Liver (tissue), 9 donors: ENCODE data around the gene FTO. TPM values are rescaled to one million over a fixed set of nuclear protein-coding genes. Genes with fewer than 3 reads are reported as not detected.

Experiments used
- DNase-seq: peaks from one replicate; pipeline ENCODE4 v3.0.0-alpha.2; 2017; ENCODE audit warnings: low spot score
- H3K27ac ChIP-seq, 2 donors: one replicate each; pipeline ENCODE4 v1.7.0; 2013; ENCODE audit warnings: inconsistent platforms in 2 of 2, low read length in 2 of 2, control low read depth in 1 of 2, low read depth in 1 of 2, mild to moderate bottlenecking in 1 of 2
- H3K27me3 ChIP-seq, 4 donors: one replicate each; pipeline versions ENCODE4 v1.6.1 to v1.7.0; 2013; ENCODE audit warnings: low read length in 3 of 4, inconsistent platforms in 1 of 4, mild to moderate bottlenecking in 1 of 4, moderate library complexity in 1 of 4; ENCODE audit not compliant: control insufficient read depth in 4 of 4, insufficient read depth in 4 of 4
- H3K36me3 ChIP-seq, 4 donors: one replicate each; pipeline versions ENCODE4 v1.6.1 to v1.7.0; 2013; ENCODE audit warnings: low read length in 3 of 4, mild to moderate bottlenecking in 3 of 4, low read depth in 1 of 4, moderate library complexity in 1 of 4; ENCODE audit not compliant: control insufficient read depth in 4 of 4, insufficient read depth in 3 of 4
- H3K4me1 ChIP-seq, 4 donors: one replicate each; pipeline versions ENCODE4 v1.6.1 to v1.7.0; 2013; ENCODE audit warnings: low read length in 3 of 4, mild to moderate bottlenecking in 3 of 4, moderate library complexity in 1 of 4; ENCODE audit not compliant: control insufficient read depth in 4 of 4, insufficient read depth in 4 of 4
- H3K4me3 ChIP-seq, 3 donors: one replicate each; pipeline versions ENCODE4 v1.6.1 to v1.7.0; 2013; ENCODE audit warnings: low read length in 3 of 3, control low read depth in 1 of 3, low read depth in 1 of 3, mild to moderate bottlenecking in 1 of 3
- H3K9ac ChIP-seq, 2 donors: one replicate each; pipeline ENCODE4 v1.7.0; 2013; ENCODE audit warnings: low read length in 2 of 2, mild to moderate bottlenecking in 2 of 2, moderate library complexity in 2 of 2, control low read depth in 1 of 2, low read depth in 1 of 2
- H3K9me3 ChIP-seq, 4 donors: one replicate each; pipeline versions ENCODE4 v1.6.1 to v1.7.0; 2013; ENCODE audit warnings: low read length in 3 of 4; ENCODE audit not compliant: control insufficient read depth in 4 of 4
- EGR1 ChIP-seq, 2 donors: IDR thresholded peaks; 2 replicates each; pipeline ENCODE4 v1.6.1; 2016 to 2018; ENCODE audit warnings: antibody characterized with exemption in 2 of 2, low read depth in 2 of 2
- FOXA2 ChIP-seq: IDR thresholded peaks from 2 replicates; pipeline ENCODE4 v1.6.1; 2016; ENCODE audit warnings: antibody characterized with exemption
- GABPA ChIP-seq, 2 donors: IDR thresholded peaks in 1 of 2; conservative IDR thresholded peaks in 1 of 2; 2 replicates each; pipeline ENCODE4 v1.6.1; 2016; ENCODE audit warnings: antibody characterized with exemption in 2 of 2, mild to moderate bottlenecking in 1 of 2, moderate library complexity in 1 of 2
- HNF4G ChIP-seq: IDR thresholded peaks from 2 replicates; pipeline ENCODE4 v1.6.1; 2016; ENCODE audit warnings: antibody characterized with exemption
- NR2F2 ChIP-seq: IDR thresholded peaks from 2 replicates; pipeline ENCODE4 v1.6.1; 2016; ENCODE audit warnings: antibody characterized with exemption
- TAF1 ChIP-seq: conservative IDR thresholded peaks from 2 replicates; pipeline ENCODE4 v1.6.1; 2016; ENCODE audit warnings: antibody characterized with exemption, mild to moderate bottlenecking
- YY1 ChIP-seq: IDR thresholded peaks from 2 replicates; pipeline ENCODE4 v1.6.1; 2016; ENCODE audit warnings: antibody characterized with exemption, mild to moderate bottlenecking
- WGBS: extraction: QIAGEN DNeasy Blood & Tissue Kit; methylation state at CpG from one replicate; pipeline ENCODE4 v1.1.7; 2013; 5-methylcytosine and 5-hydroxymethylcytosine counted together
- polyA plus RNA-seq, 2 donors: library from polyadenylated mRNA; stranded (reverse) in 1 of 2; unstranded in 1 of 2; fragments of 200-250 nt in 1 of 2; fragments of >200 nt in 1 of 2; fragmentation: Nextera tagmentation in 1 of 2; extraction: Ambion mirVana in 1 of 2; gene quantifications; one replicate each; pipeline versions ENCODE4 v1.2.1 to v1.2.3, GENCODE V29; 2013 to 2015
- total RNA-seq, 2 donors: library from RNA; depleted of rRNA; stranded (reverse); fragments of >200 nt; gene quantifications; one replicate each; pipeline ENCODE4 v1.2.3, GENCODE V29; 2014
- TF ChIP-seq, protein P1 (sequence below): IDR thresholded peaks from 2 replicates; pipeline ENCODE4 v1.6.1; 2016; ENCODE audit warnings: antibody characterized with exemption, mild to moderate bottlenecking
- TF ChIP-seq, protein P2 (sequence below): IDR thresholded peaks from 2 replicates; pipeline ENCODE4 v1.6.1; 2016; ENCODE audit warnings: antibody characterized with exemption
- TF ChIP-seq, protein P3 (sequence below): IDR thresholded peaks from 2 replicates; pipeline ENCODE4 v1.6.1; 2016; ENCODE audit warnings: antibody characterized with exemption
- TF ChIP-seq, protein P4 (sequence below): IDR thresholded peaks from 2 replicates; pipeline ENCODE4 v1.6.1; 2016; ENCODE audit warnings: antibody characterized with exemption
- donor health status: healthy.
- donor health status: healthy.
- donor health status: healthy.
- donor health status: healthy.
- donor health status: healthy.

Gene FTO
- total and polyA plus RNA-seq, 4 donors, result 12.0 to 54.2 (median 24.6) TPM

DNA sequence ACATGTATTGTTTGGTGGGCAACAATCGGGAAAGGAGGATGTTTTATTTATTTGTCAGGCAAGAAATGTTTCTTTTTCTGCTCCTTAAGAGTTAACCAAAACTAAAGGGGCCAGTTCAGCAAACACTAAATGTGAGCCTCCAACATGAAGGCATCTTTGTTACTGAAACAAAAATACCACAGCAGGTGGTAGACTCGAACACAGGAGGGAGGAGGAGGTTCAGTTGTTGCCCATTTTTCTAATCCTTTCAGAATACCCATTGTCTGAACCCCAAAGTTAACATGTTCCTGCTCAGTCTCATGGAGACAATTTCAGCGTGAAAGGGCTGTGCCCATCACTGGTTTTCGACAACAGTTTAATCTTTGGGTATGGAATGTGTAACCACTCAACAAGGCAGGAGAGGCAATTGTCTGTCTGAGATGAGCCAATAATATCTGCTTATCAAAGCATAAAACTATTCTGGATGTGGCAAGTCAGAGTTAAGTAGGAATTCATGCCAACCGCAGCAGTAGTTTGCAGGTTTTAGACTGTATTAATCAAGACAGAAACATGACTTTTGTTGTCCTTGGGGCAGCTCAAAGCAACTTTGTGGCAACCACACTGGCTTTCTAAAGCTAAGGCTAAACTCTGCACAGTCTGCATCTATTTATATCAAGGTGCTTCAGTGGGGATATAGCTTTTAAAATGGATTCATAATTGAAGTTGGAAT lies 211.7 kb downstream of the FTO start:
- WGBS, result 98% methylated on average over 5 of the region's 5 CpGs
- TF ChIP-seq, protein P1, sequence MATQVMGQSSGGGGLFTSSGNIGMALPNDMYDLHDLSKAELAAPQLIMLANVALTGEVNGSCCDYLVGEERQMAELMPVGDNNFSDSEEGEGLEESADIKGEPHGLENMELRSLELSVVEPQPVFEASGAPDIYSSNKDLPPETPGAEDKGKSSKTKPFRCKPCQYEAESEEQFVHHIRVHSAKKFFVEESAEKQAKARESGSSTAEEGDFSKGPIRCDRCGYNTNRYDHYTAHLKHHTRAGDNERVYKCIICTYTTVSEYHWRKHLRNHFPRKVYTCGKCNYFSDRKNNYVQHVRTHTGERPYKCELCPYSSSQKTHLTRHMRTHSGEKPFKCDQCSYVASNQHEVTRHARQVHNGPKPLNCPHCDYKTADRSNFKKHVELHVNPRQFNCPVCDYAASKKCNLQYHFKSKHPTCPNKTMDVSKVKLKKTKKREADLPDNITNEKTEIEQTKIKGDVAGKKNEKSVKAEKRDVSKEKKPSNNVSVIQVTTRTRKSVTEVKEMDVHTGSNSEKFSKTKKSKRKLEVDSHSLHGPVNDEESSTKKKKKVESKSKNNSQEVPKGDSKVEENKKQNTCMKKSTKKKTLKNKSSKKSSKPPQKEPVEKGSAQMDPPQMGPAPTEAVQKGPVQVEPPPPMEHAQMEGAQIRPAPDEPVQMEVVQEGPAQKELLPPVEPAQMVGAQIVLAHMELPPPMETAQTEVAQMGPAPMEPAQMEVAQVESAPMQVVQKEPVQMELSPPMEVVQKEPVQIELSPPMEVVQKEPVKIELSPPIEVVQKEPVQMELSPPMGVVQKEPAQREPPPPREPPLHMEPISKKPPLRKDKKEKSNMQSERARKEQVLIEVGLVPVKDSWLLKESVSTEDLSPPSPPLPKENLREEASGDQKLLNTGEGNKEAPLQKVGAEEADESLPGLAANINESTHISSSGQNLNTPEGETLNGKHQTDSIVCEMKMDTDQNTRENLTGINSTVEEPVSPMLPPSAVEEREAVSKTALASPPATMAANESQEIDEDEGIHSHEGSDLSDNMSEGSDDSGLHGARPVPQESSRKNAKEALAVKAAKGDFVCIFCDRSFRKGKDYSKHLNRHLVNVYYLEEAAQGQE, result no peak
- TF ChIP-seq FOXA2 (no peak), TAF1 (no peak), EGR1 (IDR thresholded peaks at IDR 0.05; ENCODE audit: low read depth in 2 of 2) (no peak), NR2F2 (no peak)
- TF ChIP-seq, protein P2, sequence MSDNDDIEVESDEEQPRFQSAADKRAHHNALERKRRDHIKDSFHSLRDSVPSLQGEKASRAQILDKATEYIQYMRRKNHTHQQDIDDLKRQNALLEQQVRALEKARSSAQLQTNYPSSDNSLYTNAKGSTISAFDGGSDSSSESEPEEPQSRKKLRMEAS, result no peak
- H3K36me3 ChIP-seq, result peaks cover 0 to 2% (median 0%) of the 10 kb centered on the region in 4 donors
- no peak overlapping the region for H3K4me3 ChIP-seq
- no peaks in the 10 kb centered on the region for H3K4me1 ChIP-seq
- H3K9ac ChIP-seq, result no peak overlapping the region
- no peaks in the 10 kb centered on the region for H3K27me3 ChIP-seq
- no peaks in the 10 kb centered on the region for H3K9me3 ChIP-seq
- H3K27ac ChIP-seq, result no peak overlapping the region
- DNase-seq, result no peak

DNA sequence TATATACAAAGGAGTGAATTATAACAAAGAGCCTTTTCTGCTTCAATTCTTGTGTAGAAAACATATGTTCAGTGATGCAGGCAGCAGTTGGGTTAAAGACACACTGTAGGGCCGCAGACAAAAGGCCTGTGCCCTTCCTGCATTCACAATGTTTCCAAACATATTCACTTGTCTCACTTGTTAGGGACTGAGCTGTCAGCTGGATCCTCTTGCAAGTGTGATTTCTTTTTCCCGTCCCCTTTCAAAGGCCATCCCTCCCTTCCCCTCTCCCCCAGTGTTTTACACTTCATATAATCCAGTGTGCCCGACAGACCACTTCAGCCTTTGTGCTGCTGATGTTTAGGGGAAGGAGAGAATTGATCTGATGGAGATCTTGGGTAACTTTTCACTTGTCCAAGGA lies 217.0 kb downstream of the FTO start:
- Histone ChIP-seq H3K4me3 (no peak overlapping the region), H3K4me1 (no peaks in the 10 kb centered on the region), H3K9me3 (no peaks in the 10 kb centered on the region), H3K36me3 (peaks cover 0 to 1% (median 0%) of the 10 kb centered on the region in 4 donors), H3K9ac (no peak overlapping the region), H3K27ac (no peak overlapping the region), H3K27me3 (no peaks in the 10 kb centered on the region)
- TF ChIP-seq NR2F2 (no peak), YY1 (no peak), HNF4G (no peak), EGR1 (IDR thresholded peaks at IDR 0.05; ENCODE audit: low read depth in 2 of 2) (no peak), GABPA (IDR thresholded peaks at IDR 0.05 in 1 of 2, conservative IDR thresholded peaks at IDR 0.05 in 1 of 2) (no peak), TAF1 (no peak)
- TF ChIP-seq, protein P3, sequence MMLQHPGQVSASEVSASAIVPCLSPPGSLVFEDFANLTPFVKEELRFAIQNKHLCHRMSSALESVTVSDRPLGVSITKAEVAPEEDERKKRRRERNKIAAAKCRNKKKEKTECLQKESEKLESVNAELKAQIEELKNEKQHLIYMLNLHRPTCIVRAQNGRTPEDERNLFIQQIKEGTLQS, result no peak
- TF ChIP-seq, protein P1, result no peak
- TF ChIP-seq, protein P4, sequence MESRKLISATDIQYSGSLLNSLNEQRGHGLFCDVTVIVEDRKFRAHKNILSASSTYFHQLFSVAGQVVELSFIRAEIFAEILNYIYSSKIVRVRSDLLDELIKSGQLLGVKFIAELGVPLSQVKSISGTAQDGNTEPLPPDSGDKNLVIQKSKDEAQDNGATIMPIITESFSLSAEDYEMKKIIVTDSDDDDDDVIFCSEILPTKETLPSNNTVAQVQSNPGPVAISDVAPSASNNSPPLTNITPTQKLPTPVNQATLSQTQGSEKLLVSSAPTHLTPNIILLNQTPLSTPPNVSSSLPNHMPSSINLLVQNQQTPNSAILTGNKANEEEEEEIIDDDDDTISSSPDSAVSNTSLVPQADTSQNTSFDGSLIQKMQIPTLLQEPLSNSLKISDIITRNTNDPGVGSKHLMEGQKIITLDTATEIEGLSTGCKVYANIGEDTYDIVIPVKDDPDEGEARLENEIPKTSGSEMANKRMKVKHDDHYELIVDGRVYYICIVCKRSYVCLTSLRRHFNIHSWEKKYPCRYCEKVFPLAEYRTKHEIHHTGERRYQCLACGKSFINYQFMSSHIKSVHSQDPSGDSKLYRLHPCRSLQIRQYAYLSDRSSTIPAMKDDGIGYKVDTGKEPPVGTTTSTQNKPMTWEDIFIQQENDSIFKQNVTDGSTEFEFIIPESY, result no peak
- TF ChIP-seq, protein P2, result no peak
- no peak for DNase-seq
- WGBS, result 82% methylated on average over 3 of the region's 3 CpGs
